HG03066 (cell line): Measurements from ENCODE around the gene SWI5.
A peak's percentile ranks its signal among the peaks of the same experiment; 100 is the strongest.

ENCODE experiments used
- ATAC-seq: cut with Tn5 transposase; IDR thresholded peaks from one replicate; pipeline ENCODE4 v1.9.1; 2021; ENCODE audit warnings: low read depth; ENCODE audit not compliant: unreplicated experiment

Gene SWI5

GRCh38 chr9:128309551-128309950 is 33.5 kb downstream of the SWI5 start:
- ATAC-seq, result no peak

DNA sequence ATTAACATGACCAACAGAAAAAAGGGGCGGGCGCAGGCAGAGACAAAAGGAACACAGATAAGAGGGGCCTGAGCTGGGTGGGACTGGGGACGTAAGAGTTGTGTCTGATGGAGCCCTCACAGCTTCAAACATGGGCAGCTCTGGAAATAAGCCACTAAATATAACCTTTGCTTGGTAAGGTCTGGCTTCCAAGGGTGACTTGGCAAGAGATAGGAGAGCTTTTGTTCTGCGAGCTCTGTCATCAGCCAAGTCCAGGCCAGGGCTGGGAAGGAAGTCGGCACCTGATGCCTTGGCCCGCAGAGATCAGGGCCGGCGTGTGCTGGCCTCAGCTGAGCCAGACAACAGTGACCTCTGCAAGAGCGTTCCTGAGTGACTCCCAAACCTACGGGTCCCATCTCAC is 34.4 kb downstream of the SWI5 start:
- ATAC-seq, result no peak

DNA sequence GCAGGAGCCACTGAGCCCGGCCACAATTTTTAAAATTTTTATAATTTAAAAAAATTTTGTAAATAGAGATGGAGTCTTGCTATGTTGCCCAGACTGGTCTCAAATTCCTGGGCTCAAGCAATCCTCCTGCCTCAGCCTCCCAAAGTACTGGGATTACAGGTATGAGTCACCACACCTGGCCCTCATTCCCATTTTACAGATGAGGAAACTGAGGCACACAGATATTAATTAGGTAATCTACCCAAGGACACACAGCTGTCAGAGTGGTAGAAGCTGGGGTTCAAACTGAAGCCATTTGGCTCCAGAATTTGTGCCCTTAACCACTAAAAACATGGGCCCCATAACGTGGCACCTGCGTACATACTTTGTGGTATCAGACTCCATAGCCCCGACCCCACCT is 38.6 kb downstream of the SWI5 start:
- ATAC-seq, result no peak

DNA sequence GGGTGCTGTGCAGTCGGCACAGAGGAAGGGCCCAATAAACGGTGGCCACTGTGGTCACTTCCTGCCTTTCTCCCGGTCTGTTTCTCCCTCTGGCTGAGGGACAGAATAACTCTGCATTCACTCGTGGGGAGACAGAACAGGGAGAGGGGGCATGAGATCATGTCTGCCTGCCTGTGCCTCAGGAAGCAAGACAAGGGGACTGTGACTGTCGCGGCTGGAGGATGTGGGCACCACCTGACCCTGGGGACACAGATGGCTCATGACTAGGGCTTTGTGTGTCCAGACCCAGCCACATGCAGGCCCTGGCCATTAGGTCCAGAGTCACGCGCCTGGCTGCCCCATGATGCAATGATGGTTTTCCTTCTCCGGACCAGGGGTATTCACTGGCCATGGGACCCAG is 40.3 kb downstream of the SWI5 start:
- no peak for ATAC-seq

DNA sequence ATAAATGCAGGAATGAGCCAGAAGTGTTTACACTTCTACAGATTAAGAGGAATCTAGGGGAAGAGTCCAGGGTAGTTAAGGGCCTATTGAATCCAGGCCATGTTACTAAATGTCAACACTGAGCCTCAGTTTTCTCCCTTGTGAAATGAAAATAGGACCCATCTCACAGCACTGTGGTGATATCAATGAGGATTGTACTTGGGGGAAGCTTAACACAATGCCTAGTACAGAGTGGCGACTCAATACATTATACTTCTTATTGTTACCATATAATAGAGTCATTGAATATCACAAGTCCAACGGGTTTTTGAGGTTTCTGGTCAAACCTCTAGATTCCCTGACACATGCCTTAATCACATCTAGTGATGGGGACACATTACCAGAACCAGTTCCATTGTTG is 41.6 kb downstream of the SWI5 start:
- no peak for ATAC-seq

DNA sequence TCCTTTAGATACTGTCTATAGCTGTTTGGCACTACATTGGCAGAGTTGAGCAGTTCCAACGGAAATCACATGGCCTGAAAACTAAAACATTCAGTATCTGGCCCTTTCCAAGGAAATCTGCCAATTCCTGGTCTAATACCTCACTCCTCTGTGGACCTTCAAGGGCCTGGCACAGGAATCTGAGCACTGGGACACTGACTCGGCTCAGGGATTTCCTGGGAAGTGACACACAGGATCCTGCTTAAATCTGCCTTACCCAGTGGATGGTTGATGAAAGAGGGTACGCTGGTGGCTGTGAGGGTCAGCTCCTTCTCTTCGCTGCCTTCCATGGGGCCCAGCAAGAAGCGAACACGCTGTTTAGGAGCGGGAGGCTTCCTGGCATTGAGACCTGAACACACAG is 45.3 kb downstream of the SWI5 start:
- ATAC-seq, result no peak

- ATAC-seq, result no peak
These were observed 45.9 kb downstream of the SWI5 start for GRCh38 chr9:128321879-128322403.

GRCh38 chr9:128322404-128323211 is 46.5 kb downstream of the SWI5 start, which contains the start of the genes COQ4 and TRUB2:
Gene COQ4, plus strand, starts transcription at chr9:128322839. Its CDS starts 20 bp downstream, at chr9:128322859.
Gene TRUB2, minus strand, starts transcription at chr9:128322447. Its CDS starts 39 bp downstream, at chr9:128322408.
- peak; percentile 81 for ATAC-seq

- ATAC-seq, result peak; percentile 13
These were observed 47.2 kb downstream of the SWI5 start for GRCh38 chr9:128323212-128323730.

GRCh38 chr9:128323791-128324190 is 47.7 kb downstream of the SWI5 start:
- ATAC-seq, result no peak

- ATAC-seq, result no peak
These were observed 48.3 kb downstream of the SWI5 start for GRCh38 chr9:128324401-128324800.

DNA sequence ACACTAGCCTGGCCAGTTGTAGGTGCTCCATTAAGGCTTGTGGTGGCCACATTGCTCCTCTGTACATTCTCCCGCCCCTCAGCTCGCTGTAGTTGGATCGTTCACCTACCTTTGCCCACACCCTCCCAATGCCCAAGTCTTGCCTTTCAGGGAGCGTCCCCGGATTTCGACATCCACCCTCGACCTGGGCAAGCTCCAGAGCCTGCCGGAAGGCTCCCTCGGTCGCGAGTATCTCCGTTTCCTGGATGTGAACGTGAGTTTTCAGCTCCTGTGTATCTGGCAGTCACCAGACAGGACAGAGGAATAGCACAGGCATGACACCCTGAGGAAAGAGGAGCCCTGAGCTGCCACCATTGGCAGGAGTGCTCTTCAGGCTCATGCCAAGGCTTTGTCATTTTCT is 49.6 kb downstream of the SWI5 start:
- no peak for ATAC-seq

DNA sequence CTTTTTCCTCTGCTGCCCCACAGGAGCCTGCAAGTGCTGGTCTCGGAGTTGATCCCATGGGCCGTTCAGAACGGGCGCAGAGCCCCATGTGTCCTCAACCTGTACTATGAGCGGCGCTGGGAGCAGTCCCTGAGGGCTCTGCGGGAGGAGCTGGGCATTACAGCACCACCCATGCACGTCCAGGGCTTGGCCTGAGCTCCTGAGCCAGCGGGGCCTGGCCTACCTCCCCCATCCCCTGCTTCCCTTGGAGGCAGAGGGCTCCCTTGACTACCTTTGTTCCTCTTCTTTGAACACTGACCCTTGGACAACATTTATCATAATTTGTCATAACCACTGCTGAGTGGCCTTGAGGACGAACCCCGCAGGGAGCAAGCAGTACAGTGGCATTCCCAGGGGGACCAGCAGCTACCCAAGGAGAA is 57.4 kb downstream of the SWI5 start:
- no peak for ATAC-seq

- no peak for ATAC-seq
These were observed 59.1 kb downstream of the SWI5 start for GRCh38 chr9:128335161-128335560.

DNA sequence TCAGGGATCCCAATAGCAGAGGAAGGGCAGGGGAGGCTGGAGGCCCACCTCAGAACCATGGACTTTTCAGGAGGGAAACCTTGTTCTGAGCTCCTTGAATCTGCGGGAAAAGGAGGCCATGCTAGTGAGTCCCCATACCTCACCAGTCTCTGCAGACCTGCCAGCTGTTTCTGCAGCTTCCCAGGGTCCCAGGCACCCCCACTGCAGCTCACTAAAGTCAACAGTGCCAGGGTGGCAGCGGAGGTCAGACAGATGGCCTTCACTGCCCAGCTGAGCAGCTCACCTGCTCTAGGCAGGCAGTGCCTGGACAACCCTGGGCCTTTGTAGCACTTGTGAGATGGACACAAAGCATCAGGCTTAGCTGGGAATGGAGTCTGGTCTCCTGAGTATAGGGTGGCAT is 59.8 kb downstream of the SWI5 start:
- no peak for ATAC-seq

DNA sequence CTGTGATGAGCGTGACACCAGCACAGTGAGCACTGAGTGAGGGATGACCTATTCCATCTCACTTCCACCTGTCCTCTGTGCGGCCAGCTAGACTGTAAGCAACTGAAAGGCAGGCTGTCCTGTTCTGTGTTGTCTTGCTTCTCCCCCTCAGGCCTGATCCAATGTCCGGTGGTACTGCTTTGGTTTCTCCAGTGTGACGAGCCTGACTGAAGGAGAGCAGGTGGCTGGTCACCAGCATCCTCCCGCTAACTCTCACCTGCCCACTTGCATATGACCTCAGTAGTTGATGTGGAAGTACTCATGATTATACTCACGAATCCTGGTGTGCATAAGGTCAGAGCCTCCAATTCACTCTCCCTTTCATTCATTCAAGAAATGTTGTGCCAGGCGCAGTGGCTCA is 61.9 kb downstream of the SWI5 start:
- ATAC-seq, result no peak
